Activated T-cell treated with anti-CD3 and anti-CD28 coated beads, Interleukin-2, amount 50 U/mL, for 72 hours (primary cell): ENCODE data around the gene PLEKHB2. TPM values are rescaled to one million over a fixed set of nuclear protein-coding genes. Genes with fewer than 3 reads are reported as not detected.
"Not testable (repeated sequence)": the region's sequence is repeated elsewhere in the genome, so short reads cannot be mapped to it uniquely, and the experiment has no call there.

Experiments used
- ATAC-seq, 2 donors: fragments of 150-1000 bp; cut with Tn5 transposase; replicated peaks in 1 of 2; 2 replicates each; pipeline ENCODE4 v1.10.0; 2021; ENCODE audit warnings: moderate library complexity in 2 of 2, mild to moderate bottlenecking in 1 of 2
- DNase-seq, 2 donors: peaks; one replicate each; pipeline ENCODE4 v3.0.0; 2021 to 2022; ENCODE audit warnings: mixed read lengths in 1 of 2
- H3K27ac Mint-ChIP-seq: one replicate; pipeline ENCODE4 v1.8.0; 2022; ENCODE audit warnings: mild to moderate bottlenecking, moderate library complexity, mixed read lengths
- H3K27me3 Mint-ChIP-seq: one replicate; pipeline ENCODE4 v1.8.0; 2022; ENCODE audit warnings: low read depth, mixed read lengths
- H3K36me3 Mint-ChIP-seq, 2 donors: one replicate each; pipeline ENCODE4 v1.8.0; 2022; ENCODE audit warnings: mixed read lengths in 2 of 2, mild to moderate bottlenecking in 1 of 2; ENCODE audit not compliant: insufficient read depth in 2 of 2
- H3K4me1 Mint-ChIP-seq: one replicate; pipeline ENCODE4 v1.8.0; 2022; ENCODE audit warnings: low read depth, mixed read lengths
- H3K4me3 Mint-ChIP-seq, 2 donors: one replicate each; pipeline ENCODE4 v1.8.0; 2022; ENCODE audit warnings: mild to moderate bottlenecking in 2 of 2, mixed read lengths in 2 of 2, moderate library complexity in 2 of 2
- H3K9me3 Mint-ChIP-seq, 2 donors: one replicate each; pipeline ENCODE4 v1.8.0; 2022; ENCODE audit warnings: mixed read lengths in 2 of 2
- total RNA-seq, 2 donors: library from RNA; stranded (reverse); gene quantifications; one replicate each; pipeline ENCODE4 v1.2.3, GENCODE V29; 2022

The PLEKHB2 gene
- total RNA-seq, 2 donors from 2014 or later = 53.2 to 53.8 TPM

DNA sequence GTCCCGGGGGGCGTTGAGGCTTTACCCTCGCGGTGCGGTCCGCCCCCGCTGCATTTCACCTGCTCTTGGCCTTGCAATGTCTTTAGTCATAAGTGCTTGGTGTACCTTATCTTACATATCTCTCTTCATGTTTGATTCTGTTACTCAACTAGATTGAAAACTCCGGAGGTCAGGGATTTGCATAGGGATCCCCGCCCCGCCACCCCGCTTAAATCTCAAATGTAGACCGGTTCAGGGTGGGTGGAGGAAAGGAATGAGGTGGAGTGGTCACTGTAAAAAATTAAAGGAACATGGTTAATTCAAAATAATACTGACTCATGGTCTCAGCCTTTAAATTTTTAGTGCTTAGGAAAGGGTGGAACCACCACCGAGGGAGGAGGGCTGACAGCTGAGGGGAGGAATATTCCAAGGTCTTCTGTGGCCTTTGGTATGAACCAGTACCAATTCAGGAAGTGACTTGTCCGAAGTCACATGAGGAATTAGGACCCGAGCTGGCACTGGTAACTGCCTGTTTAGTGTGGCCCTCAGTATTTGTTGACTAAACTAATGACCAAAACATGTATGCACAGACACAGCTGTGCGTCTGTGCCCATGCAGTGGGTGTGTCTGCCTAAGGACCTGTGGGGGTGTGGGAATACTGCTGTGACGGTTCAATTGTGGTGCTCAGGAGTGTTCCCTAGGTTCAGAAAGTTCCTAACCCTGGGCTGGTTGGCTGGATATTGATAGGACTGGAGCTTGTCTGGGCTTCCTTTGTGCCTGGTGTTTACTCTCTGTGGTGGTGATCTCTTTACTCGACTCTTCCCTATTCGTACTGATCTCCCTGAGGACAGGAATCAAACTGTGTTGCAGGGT is 1.0 kb downstream of the PLEKHB2 start:
- Mint-ChIP-seq H3K9me3 (no peaks in the 10 kb centered on the region), H3K36me3 (peaks cover 6 to 7% of the 10 kb centered on the region in 2 donors), H3K4me3 (peak overlapping the region; percentile 89 to 99), H3K27me3 (no peaks in the 10 kb centered on the region), H3K4me1 (peaks cover 59% of the 10 kb centered on the region), H3K27ac (peak overlapping the region; percentile 95)
- DNase-seq = peak; percentile 39 to 62
- peak; percentile 46 to 49 for ATAC-seq

DNA sequence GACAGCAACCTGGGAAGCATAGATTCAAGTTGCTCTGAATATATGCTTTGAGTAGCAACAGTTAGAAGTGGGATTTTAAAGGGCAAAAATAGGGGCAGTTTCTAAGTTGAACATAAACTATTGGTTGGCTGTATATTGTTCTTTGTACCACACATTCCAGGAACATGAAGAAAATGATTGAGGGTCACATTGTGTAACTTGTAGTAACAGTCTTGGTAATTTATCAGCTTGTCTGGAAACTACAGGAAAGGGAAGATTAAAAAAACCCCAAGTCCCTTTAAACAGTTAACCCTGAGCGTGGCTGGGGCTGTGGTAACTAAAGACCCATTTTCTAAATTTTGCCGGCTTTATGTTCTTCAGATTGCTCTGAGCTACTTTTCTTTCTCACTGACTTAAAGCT is 7.4 kb downstream of the PLEKHB2 start:
- peak overlapping the region; percentile 85 for H3K27ac Mint-ChIP-seq
- no peaks in the 10 kb centered on the region for H3K27me3 Mint-ChIP-seq
- peaks cover 8% of the 10 kb centered on the region in 2 donors for H3K9me3 Mint-ChIP-seq
- peaks cover 76% of the 10 kb centered on the region for H3K4me1 Mint-ChIP-seq
- DNase-seq = no peak
- no peak for ATAC-seq
- peak overlapping the region in 1 of 2 donors; percentile 39 for H3K4me3 Mint-ChIP-seq
- peaks cover 20 to 39% of the 10 kb centered on the region in 2 donors for H3K36me3 Mint-ChIP-seq

GRCh38 chr2:131113566-131114227 is 8.6 kb downstream of the PLEKHB2 start:
- peaks cover 22 to 39% of the 10 kb centered on the region in 2 donors for H3K36me3 Mint-ChIP-seq

DNA sequence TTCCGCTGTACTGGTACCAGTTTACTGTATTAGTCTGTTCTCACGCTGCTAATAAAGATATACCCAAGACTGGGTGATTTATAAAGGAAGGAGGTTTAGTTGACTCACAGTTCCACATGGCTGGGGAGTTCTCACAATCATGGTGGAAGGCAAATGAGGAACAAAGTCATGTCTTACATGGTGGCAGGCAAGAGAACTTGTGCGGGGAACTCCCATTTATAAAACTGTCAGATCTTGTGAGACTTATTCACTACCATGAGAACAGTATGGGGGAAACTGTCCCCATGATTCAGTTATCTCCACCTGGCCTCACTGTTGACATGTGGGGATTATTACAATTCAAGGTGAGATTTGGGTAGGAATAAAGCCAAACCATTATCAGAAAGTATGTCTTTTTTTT is 9.8 kb downstream of the PLEKHB2 start:
- H3K4me3 Mint-ChIP-seq = peak overlapping the region in 1 of 2 donors; percentile 26

More at GRCh38 chr2:131113566-131114227, 8.6 kb downstream of the PLEKHB2 start:
- Mint-ChIP-seq H3K9me3 (peaks cover 8% of the 10 kb centered on the region in 2 donors), H3K27ac (no peak overlapping the region), H3K4me3 (no peak overlapping the region), H3K27me3 (no peaks in the 10 kb centered on the region), H3K4me1 (peaks cover 76% of the 10 kb centered on the region)
- ATAC-seq = no peak
- no peak for DNase-seq

DNA sequence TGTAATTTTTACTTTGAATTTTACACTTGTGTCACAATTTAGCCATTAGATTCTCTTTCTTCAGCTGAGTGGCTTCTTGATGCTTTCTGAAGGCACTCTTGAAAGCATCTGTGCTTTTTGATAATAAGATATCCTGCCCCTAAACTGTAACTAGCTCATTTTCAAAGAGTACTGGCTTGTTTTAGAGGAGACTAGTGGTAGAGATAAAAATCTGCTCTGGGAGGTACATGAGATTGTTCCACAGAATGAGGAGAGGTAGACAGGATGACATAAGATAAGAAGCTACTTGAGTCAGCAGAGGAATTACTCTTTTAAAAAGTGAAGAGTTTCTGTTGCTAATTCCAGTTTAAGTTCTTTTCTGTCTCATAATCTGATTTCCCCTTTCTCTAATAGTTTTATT is 10.6 kb downstream of the PLEKHB2 start:
- Mint-ChIP-seq H3K27ac (no peak overlapping the region), H3K4me3 (peak overlapping the region in 1 of 2 donors; percentile 46), H3K36me3 (peaks cover 21 to 40% of the 10 kb centered on the region in 2 donors), H3K27me3 (no peaks in the 10 kb centered on the region), H3K9me3 (peaks cover 8% of the 10 kb centered on the region in 2 donors), H3K4me1 (peaks cover 66% of the 10 kb centered on the region)
- DNase-seq (no peak), ATAC-seq (no peak)

More for the DNA sequence above, 9.8 kb downstream of the PLEKHB2 start:
- Mint-ChIP-seq H3K27ac (peak overlapping the region; percentile 69), H3K4me1 (peaks cover 68% of the 10 kb centered on the region), H3K36me3 (peaks cover 22 to 39% of the 10 kb centered on the region in 2 donors)
- DNase-seq, H3K9me3 Mint-ChIP-seq, H3K27me3 Mint-ChIP-seq, ATAC-seq: not testable (repeated sequence)

- H3K4me3 Mint-ChIP-seq = no peak overlapping the region
- H3K9me3 Mint-ChIP-seq = peaks cover 0 to 2% of the 10 kb centered on the region in 2 donors
- DNase-seq (no peak), ATAC-seq (no peak)
- H3K27me3 Mint-ChIP-seq = no peaks in the 10 kb centered on the region
- peaks cover 23% of the 10 kb centered on the region for H3K4me1 Mint-ChIP-seq
- H3K27ac Mint-ChIP-seq = peak overlapping the region; percentile 42
- H3K36me3 Mint-ChIP-seq = peaks cover 14 to 17% of the 10 kb centered on the region in 2 donors
Measured at GRCh38 chr2:131120815-131121317, 15.7 kb downstream of the PLEKHB2 start.

DNA sequence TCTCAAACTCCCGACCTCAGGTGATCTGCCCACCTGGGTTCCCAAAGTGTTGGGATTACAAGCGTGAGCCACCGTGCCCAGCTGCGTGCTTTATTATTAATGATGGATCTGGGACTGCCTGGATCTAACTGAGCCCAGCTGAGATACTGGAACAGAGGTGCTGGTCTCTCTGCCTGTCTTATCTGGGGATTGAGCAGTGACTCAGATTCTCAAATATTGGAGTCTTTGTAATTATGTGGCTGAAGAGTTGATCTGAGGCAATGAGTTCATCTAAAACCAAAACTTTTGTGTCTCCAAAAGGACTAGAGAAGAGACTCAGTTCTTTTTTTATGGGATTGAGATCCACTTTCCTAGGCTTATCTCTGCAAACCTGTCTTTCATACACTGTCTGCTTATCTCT is 16.3 kb downstream of the PLEKHB2 start:
- Mint-ChIP-seq H3K4me1 (peaks cover 18% of the 10 kb centered on the region), H3K27me3 (no peaks in the 10 kb centered on the region), H3K36me3 (peaks cover 9 to 14% of the 10 kb centered on the region in 2 donors), H3K4me3 (no peak overlapping the region), H3K9me3 (no peaks in the 10 kb centered on the region), H3K27ac (no peak overlapping the region)
- ATAC-seq = no peak
- DNase-seq = no peak

- Mint-ChIP-seq H3K4me1 (peaks cover 18% of the 10 kb centered on the region), H3K27me3 (no peaks in the 10 kb centered on the region), H3K36me3 (peaks cover 8 to 19% of the 10 kb centered on the region in 2 donors), H3K27ac (no peak overlapping the region), H3K4me3 (no peak overlapping the region), H3K9me3 (no peaks in the 10 kb centered on the region)
- ATAC-seq (no peak), DNase-seq (no peak)
Measured at GRCh38 chr2:131122496-131122895, 17.4 kb downstream of the PLEKHB2 start.

- DNase-seq (no peak), ATAC-seq (no peak)
- Mint-ChIP-seq H3K27me3 (no peaks in the 10 kb centered on the region), H3K36me3 (peaks cover 6 to 24% of the 10 kb centered on the region in 2 donors), H3K27ac (no peak overlapping the region), H3K9me3 (no peaks in the 10 kb centered on the region), H3K4me3 (no peak overlapping the region), H3K4me1 (peaks cover 11% of the 10 kb centered on the region)
Measured at GRCh38 chr2:131123192-131123591, 18.1 kb downstream of the PLEKHB2 start.

DNA sequence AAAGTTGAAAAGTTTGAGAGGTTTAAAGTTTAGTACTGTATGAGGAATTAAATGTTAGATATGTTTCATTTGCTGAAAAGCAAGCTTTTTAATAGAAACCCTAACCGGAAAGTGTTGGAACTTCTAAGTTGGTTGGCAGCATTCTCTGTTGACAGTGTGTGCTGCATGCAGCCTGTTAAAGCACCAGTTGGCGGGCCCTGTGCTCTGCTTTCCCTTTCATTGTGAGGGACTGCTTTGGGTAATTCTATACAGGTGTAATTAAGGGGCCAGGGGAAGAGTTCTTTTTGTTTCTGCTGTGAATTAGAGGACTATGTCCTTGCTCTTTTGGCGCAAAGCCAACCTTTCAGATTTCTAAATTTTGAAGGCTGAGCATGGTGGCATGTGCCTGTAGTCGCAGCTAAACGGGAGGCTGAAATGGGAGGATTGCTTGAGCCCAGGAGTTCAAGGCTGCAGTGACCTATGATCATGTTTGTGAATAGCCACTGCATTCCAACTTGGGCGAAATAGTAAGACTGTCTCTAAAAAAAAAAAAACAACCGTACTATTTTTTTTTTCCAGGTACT is 20.1 kb downstream of the PLEKHB2 start:
- ATAC-seq = no peak
- Mint-ChIP-seq H3K36me3 (peaks cover 13 to 41% of the 10 kb centered on the region in 2 donors), H3K4me1 (peaks cover 11% of the 10 kb centered on the region), H3K27ac (no peak overlapping the region), H3K9me3 (no peaks in the 10 kb centered on the region), H3K27me3 (no peaks in the 10 kb centered on the region), H3K4me3 (no peak overlapping the region)
- DNase-seq = no peak

DNA sequence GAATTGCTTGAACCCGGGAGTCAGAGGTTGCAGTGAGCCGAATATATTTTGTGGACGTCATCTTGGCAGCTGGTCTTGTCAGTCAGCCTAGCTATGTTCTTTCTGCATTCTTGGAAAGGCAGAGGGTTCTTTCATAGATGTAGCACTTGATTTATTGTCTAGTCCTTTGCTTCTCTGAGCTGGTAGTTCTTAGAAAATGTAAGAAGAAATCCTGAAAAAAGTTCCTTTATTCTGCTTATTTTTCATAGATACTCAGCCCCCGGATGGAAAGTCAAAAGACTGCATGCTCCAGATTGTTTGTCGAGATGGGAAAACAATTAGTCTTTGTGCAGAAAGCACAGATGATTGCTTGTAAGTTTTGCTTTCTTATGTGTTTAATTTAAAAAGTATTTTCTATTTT is 21.3 kb downstream of the PLEKHB2 start:
- Mint-ChIP-seq H3K36me3 (peaks cover 12 to 40% of the 10 kb centered on the region in 2 donors), H3K9me3 (no peaks in the 10 kb centered on the region), H3K4me1 (peaks cover 4% of the 10 kb centered on the region), H3K27ac (no peak overlapping the region), H3K4me3 (no peak overlapping the region), H3K27me3 (no peaks in the 10 kb centered on the region)
- DNase-seq (no peak), ATAC-seq (no peak)

DNA sequence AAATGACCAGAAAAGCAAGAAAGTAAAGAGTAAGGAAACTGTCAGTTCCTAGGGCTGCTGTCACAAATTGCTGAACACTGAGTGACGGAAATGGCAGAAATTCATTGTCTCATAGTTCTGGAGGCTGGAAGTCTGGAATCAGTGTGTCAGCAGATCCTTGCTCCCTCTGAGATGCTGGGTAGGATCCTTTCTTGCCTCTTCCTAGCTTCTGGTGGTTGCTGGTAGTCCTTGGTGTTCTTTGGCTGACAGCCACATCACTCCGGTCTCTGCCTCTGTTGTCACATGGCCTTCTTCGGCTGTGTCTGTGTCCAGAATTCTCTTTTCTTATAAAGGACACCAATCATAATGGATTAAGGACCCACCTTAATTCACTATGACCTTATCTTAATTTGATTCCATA is 21.9 kb downstream of the PLEKHB2 start:
- H3K36me3 Mint-ChIP-seq = peaks cover 12 to 38% of the 10 kb centered on the region in 2 donors
- H3K4me1 Mint-ChIP-seq = peaks cover 4% of the 10 kb centered on the region
- ATAC-seq (no peak), DNase-seq (no peak)
- no peaks in the 10 kb centered on the region for H3K27me3 Mint-ChIP-seq
- no peak overlapping the region for H3K4me3 Mint-ChIP-seq
- no peak overlapping the region for H3K27ac Mint-ChIP-seq
- H3K9me3 Mint-ChIP-seq = no peaks in the 10 kb centered on the region

DNA sequence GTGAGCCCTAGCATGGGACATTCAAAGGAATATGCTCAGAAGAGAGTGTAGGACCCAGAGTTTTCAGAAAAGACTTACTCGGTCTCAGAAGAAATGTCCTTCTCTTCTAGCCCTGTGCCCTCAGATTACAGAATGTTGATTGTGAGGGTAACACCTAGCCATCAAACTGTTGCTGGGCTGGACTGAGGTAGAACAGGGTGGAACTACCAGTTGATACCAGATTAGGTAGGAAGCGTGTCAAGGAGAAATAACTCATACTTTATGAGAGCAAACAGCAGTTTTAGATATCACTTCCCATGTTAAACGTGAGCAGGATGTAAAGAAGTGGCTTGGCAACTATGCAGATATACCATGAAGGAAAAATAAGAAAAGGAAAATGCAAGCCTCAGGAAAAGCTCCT is 22.8 kb downstream of the PLEKHB2 start:
- Mint-ChIP-seq H3K4me1 (peaks cover 4% of the 10 kb centered on the region), H3K27ac (no peak overlapping the region), H3K27me3 (no peaks in the 10 kb centered on the region), H3K9me3 (no peaks in the 10 kb centered on the region), H3K36me3 (peaks cover 10 to 39% of the 10 kb centered on the region in 2 donors), H3K4me3 (no peak overlapping the region)
- DNase-seq = no peak
- no peak for ATAC-seq
